Ishikawa (cell line): ENCODE data around the gene SMAP1.

Experiments
- CEBPB ChIP-seq: IDR thresholded peaks from 2 replicates; pipeline ENCODE4 v1.6.1; 2012
- CREB1 ChIP-seq: IDR thresholded peaks from 2 replicates; pipeline ENCODE4 v1.6.1; 2012; ENCODE audit warnings: low read depth
- RAD21 ChIP-seq: IDR thresholded peaks from 2 replicates; pipeline ENCODE4 v1.6.1; 2012; ENCODE audit warnings: low read depth
- REST ChIP-seq: IDR thresholded peaks from 2 replicates; pipeline ENCODE4 v1.6.1; 2012; ENCODE audit warnings: low read depth, mild to moderate bottlenecking

- no peak for TF ChIP-seq RAD21
- TF ChIP-seq REST, result no peak
- TF ChIP-seq CEBPB, result no peak
- TF ChIP-seq CREB1, result no peak
These were observed 47.1 kb downstream of the SMAP1 start for GRCh38 chr6:70714716-70715257.
